Heart right ventricle (tissue), 16 donors: ENCODE measurements around the gene SLC51B. TPM values are rescaled to one million over a fixed set of nuclear protein-coding genes. Genes with fewer than 3 reads are reported as not detected.

ENCODE experiments used
- ATAC-seq, 8 donors: fragments of 200-7000 bp; cut with Tn5 transposase; one replicate each; pipeline ENCODE4 v1.9.1; 2020; ENCODE audit warnings: mild to moderate bottlenecking in 8 of 8, moderate library complexity in 8 of 8, moderate number of reproducible peaks in 1 of 8
- DNase-seq, 2 donors: peaks; one replicate each; pipeline ENCODE4 v3.0.0-alpha.2; 2020
- H3K27ac ChIP-seq, 10 donors: fragments of 200-600 bp; sonication (generic) in 2 of 10; one replicate each; pipeline versions ENCODE4 v1.5.0 to v1.8.0; 2020 to 2022; ENCODE audit warnings: mild to moderate bottlenecking in 3 of 10
- H3K27me3 ChIP-seq, 7 donors: fragments of 200-600 bp; one replicate each; pipeline ENCODE4 v1.8.0; 2021 to 2022; ENCODE audit warnings: mild to moderate bottlenecking in 2 of 7
- H3K36me3 ChIP-seq, 9 donors: fragments of 200-600 bp; sonication (generic) in 1 of 9; one replicate each; pipeline versions ENCODE4 v1.5.0 to v1.8.0; 2020 to 2022; ENCODE audit warnings: mild to moderate bottlenecking in 2 of 9
- H3K4me1 ChIP-seq, 9 donors: fragments of 200-600 bp; sonication (generic) in 1 of 9; one replicate each; pipeline versions ENCODE4 v1.5.0 to v1.8.0; 2020 to 2022; ENCODE audit warnings: mild to moderate bottlenecking in 4 of 9
- H3K4me3 ChIP-seq, 10 donors: fragments of 200-600 bp; sonication (generic) in 2 of 10; one replicate each; pipeline versions ENCODE4 v1.5.0 to v1.8.0; 2020 to 2022; ENCODE audit warnings: mild to moderate bottlenecking in 7 of 10, moderate library complexity in 2 of 10
- H3K9me3 ChIP-seq, 11 donors: fragments of 200-600 bp in 10 of 11; sonication (generic) in 2 of 11; one replicate each; pipeline versions ENCODE4 v1.5.0 to v1.8.0; 2013 to 2022; ENCODE audit warnings: mild to moderate bottlenecking in 2 of 11, control low read depth in 1 of 11, moderate library complexity in 1 of 11
- CTCF ChIP-seq, 9 donors: fragments of 200-600 bp; sonication (generic) in 2 of 9; IDR thresholded peaks; one replicate each; pipeline versions ENCODE4 v1.5.0 to v1.8.0; 2021 to 2022; ENCODE audit warnings: antibody characterized with exemption in 9 of 9, mild to moderate bottlenecking in 5 of 9, moderate library complexity in 1 of 9
- WGBS, 2 donors: extraction: QIAGEN DNeasy Blood & Tissue Kit; methylation state at CpG; one replicate each; pipeline ENCODE4 v1.1.7; 2013; ENCODE audit warnings: inconsistent platforms in 1 of 2; 5-methylcytosine and 5-hydroxymethylcytosine counted together
- intact Hi-C, 10 donors: fragments of 100-400 bp; cut with DNase I; formaldehyde crosslinking; loops; one replicate each; pipeline versions ENCODE4 v1.11.1 to v1.14.2; 2022
- polyA plus RNA-seq, 2 donors: library from polyadenylated mRNA; stranded (reverse); fragments of 200-250 nt; gene quantifications; one replicate each; pipeline ENCODE4 v1.2.3, GENCODE V29; 2013
- total RNA-seq, 10 donors: library from RNA; stranded (reverse); fragmentation: NEBNext Ultra II Directional in 3 of 10; extraction: Animal tissue kit (Norgen Biotek cat#: 25700) in 3 of 10; gene quantifications; one replicate each; pipeline versions ENCODE4 v1.2.1 to v1.2.4, GENCODE V29; 2021 to 2023
- donor health status: Arrhythmogenic right ventricular cardiomyopathy.
- donor health status: ischemic (EF 13 %, LVEDD 7.1; RV severe dilation, severe dysfunction).
- donor health status: healthy with polysubstance abuse.
- donor health status: DM: no; HTN: yes; CAD: no.
- donor health status: DM: no; HTN: no; CAD: no.
- donor health status: ischemic (EF 25% LVEDD 6.9; RV normal size, moderate dysfunction).
- donor health status: ischemic (EF 25% LVEDD 5.7; RV mildly dilated, moderate dysfunction).
- donor health status: healthy.
- donor health status: DM: yes; HTN: yes; CAD: no.
- donor health status: Ischemic cardiomyopathy.
- donor health status: ischemic (EF 35%, LVEDD 5.7; RV mildly dilated, moderate dysfunction).
- donor health status: nonischemic (EF 11% LVEDD 7.7; RV severe dilation, severe dysfunction).
- donor health status: DM: yes; HTN: yes; CAD: no.
- donor health status: PGD.
- donor health status: ischemic (EF 29% LVEDD 5.4; RV normal size, mild dysfunction).
- donor health status: nonischemic (EF 23%, LVEDD 6.1; RV moderate dilation, normal function).

Gene SLC51B
- total and polyA plus RNA-seq, 12 donors, result 0.43 TPM; not detected in 11

- ATAC-seq (no peak), DNase-seq (no peak)
- 74 to 76% methylated on average over 5 of the region's 5 CpGs for WGBS, 2 donors
- no peak overlapping the region for H3K4me3 ChIP-seq
- H3K27me3 ChIP-seq, result peaks cover 0 to 35% (median 8%) of the 10 kb centered on the region in 7 donors
- peak overlapping the region in 9 of 10 donors; percentile 26 to 76 (median 49) for H3K27ac ChIP-seq
- TF ChIP-seq CTCF (IDR thresholded peaks at IDR 0.05), result no peak
- no peaks in the 10 kb centered on the region for H3K36me3 ChIP-seq
- intact Hi-C loops, result loop anchor here in 4 of 10 donors (2.0 to 10.0 kb wide), 3 partner anchors 27 to 49 kb away; no protein-coding TSS in a partner anchor
- peaks cover 4 to 95% (median 52%) of the 10 kb centered on the region in 9 donors for H3K4me1 ChIP-seq
- H3K9me3 ChIP-seq, result no peaks in the 10 kb centered on the region
Observed at GRCh38 chr15:65081758-65082157, 36.6 kb downstream of the SLC51B start.

GRCh38 chr15:65082303-65082953 lies 37.2 kb downstream of the SLC51B start:
- no peaks in the 10 kb centered on the region for H3K9me3 ChIP-seq
- H3K4me1 ChIP-seq, result peaks cover 4 to 95% (median 50%) of the 10 kb centered on the region in 9 donors
- TF ChIP-seq CTCF (IDR thresholded peaks at IDR 0.05), result no peak

GRCh38 chr15:65083262-65083701 lies 38.1 kb downstream of the SLC51B start:
- TF ChIP-seq CTCF (IDR thresholded peaks at IDR 0.05), result peak in 6 of 9 donors; percentile 20 to 58 (median 44)
- no peaks in the 10 kb centered on the region for H3K9me3 ChIP-seq
- intact Hi-C loops, result loop anchor here in 4 of 10 donors (2.0 to 10.0 kb wide), 3 partner anchors 28 to 51 kb away; no protein-coding TSS in a partner anchor
- H3K4me3 ChIP-seq, result no peak overlapping the region
- H3K36me3 ChIP-seq, result no peaks in the 10 kb centered on the region
- ATAC-seq (peak in 1 of 8 donors; percentile 20), DNase-seq (no peak)
- peaks cover 8 to 95% (median 48%) of the 10 kb centered on the region in 9 donors for H3K4me1 ChIP-seq
- H3K27me3 ChIP-seq, result peaks cover 0 to 19% (median 0%) of the 10 kb centered on the region in 7 donors
- WGBS, 2 donors, result 46 to 49% methylated on average over 7 of the region's 7 CpGs
- peak overlapping the region in 5 of 10 donors; percentile 10 to 76 (median 37) for H3K27ac ChIP-seq

More at GRCh38 chr15:65082303-65082953, 37.2 kb downstream of the SLC51B start:
- H3K36me3 ChIP-seq, result no peaks in the 10 kb centered on the region
- peaks cover 0 to 28% (median 4%) of the 10 kb centered on the region in 7 donors for H3K27me3 ChIP-seq
- no peak overlapping the region for H3K4me3 ChIP-seq
- no peak for DNase-seq
- ATAC-seq, result peak in 4 of 8 donors; percentile 14 to 34 (median 22)
- 21 to 28% methylated on average over 7 of the region's 7 CpGs for WGBS, 2 donors
- H3K27ac ChIP-seq, result peak overlapping the region in 8 of 10 donors; percentile 8 to 76 (median 54)
- intact Hi-C loops, result loop anchor here in 4 of 10 donors (2.0 to 10.0 kb wide), 3 partner anchors 28 to 50 kb away; no protein-coding TSS in a partner anchor

- peak in 1 of 8 donors; percentile 3 for ATAC-seq
- no peaks in the 10 kb centered on the region for H3K36me3 ChIP-seq
- H3K4me1 ChIP-seq, result peaks cover 14 to 96% (median 61%) of the 10 kb centered on the region in 9 donors
- H3K27ac ChIP-seq, result peak overlapping the region in 9 of 10 donors; percentile 46 to 91 (median 64)
- intact Hi-C loops, result loop anchor here in 6 of 10 donors (5.0 to 10.0 kb wide), 3 partner anchors 32 to 52 kb away; no protein-coding TSS in a partner anchor
- H3K4me3 ChIP-seq, result no peak overlapping the region
- no peak for TF ChIP-seq CTCF (IDR thresholded peaks at IDR 0.05)
- 84 to 86% methylated on average over 7 of the region's 7 CpGs for WGBS, 2 donors
- DNase-seq, result no peak
- peaks cover 0 to 16% (median 0%) of the 10 kb centered on the region in 7 donors for H3K27me3 ChIP-seq
- H3K9me3 ChIP-seq, result no peaks in the 10 kb centered on the region
Observed at GRCh38 chr15:65084500-65085206, 39.5 kb downstream of the SLC51B start.
